ENCODE data around the gene EGLN3.
"Not testable (repeated sequence)": the region's sequence is repeated elsewhere in the genome, so short reads cannot be mapped to it uniquely, and the experiment has no call there.

The EGLN3 gene

GRCh38 chr14:33950320-33951182 is at the start of gene EGLN3:
Gene EGLN3 (minus strand): TSS chr14:33951074. CDS start chr14:33950752, 322 bp downstream.
- ATAC-seq: peak; percentile 36 to 49

GRCh38 chr14:34000396-34000795 is 49.5 kb upstream of the EGLN3 start:
- ATAC-seq: no peak

DNA sequence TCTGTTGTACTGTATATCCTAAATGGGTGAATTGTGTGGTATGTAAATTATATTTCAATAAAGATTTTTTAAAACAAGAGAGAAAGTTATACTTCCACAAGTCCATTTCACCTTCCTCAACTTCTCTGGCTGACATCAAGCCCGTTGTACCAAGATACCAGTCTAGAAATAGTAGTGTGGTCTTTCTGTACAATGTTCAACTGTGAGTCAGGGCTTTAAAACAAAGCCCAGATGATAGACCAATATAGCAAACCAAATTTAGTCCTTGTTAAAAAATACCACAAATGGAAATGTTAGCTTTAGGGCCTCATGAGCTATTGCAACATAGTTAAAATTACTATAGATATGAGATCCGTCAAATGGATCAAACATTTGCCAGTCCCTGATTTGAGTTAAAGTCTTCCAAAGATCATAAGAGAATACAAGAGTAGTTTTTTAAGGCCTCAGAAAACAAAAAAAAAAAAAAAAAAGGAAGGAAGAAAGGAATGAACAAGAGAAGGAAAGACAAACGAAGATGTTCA is 49.0 kb upstream of the EGLN3 start:
- no peak for ATAC-seq

GRCh38 chr14:33997611-33998010 is 46.7 kb upstream of the EGLN3 start:
- ATAC-seq: no peak

- ATAC-seq: no peak
These were observed 45.6 kb upstream of the EGLN3 start for GRCh38 chr14:33996462-33996861.

DNA sequence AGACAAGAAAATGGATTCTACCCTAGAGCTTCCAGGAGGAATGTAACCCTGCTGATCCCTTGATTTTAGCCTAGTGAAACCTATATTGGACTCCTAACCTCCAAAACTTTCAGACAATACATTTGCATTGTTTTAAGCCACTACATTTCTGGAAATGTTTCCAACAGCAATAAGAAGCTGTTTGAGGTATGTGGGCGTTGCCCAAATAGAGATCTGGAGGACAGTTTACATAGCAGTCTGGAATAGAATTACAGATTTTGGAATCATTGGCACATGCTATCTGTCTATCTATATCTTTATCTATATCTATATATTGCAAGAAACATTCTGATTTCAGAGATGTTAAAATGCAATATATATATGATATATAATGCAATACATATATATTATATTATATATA is 42.4 kb upstream of the EGLN3 start:
- no peak for ATAC-seq

DNA sequence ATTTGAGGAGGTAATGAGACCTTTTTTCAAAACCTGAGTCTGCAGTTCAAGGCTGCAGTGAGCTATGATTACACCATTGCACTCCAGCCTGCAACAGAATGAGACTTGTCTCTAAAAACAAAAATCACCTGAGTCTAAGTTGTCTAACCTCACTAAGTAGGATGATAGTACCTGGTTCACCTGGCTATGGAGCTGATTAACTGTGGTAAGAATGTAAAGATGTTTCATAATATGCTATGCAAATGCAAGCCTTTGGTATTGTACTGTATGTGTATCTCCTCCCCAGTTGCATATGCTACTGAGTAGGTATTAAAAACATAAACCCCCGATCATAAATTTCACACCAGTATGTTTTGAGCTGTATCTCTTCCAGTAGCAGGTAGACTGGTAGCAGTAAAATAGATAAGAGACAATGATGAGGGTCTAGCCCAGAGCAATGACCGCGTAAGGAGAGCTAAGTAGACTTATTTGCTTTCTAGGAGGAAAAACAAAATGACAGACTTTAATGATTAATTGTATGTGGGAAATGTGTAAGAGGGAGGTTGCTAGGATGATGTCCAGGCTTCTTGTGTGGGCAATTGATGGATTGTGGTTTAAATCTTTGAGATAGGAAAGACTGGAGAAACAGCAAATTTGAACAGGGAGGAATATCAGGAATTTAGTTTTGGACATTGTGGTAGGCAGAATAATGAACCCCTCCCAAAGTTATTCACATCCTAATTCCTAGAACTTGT is 41.6 kb upstream of the EGLN3 start:
- ATAC-seq: no peak

DNA sequence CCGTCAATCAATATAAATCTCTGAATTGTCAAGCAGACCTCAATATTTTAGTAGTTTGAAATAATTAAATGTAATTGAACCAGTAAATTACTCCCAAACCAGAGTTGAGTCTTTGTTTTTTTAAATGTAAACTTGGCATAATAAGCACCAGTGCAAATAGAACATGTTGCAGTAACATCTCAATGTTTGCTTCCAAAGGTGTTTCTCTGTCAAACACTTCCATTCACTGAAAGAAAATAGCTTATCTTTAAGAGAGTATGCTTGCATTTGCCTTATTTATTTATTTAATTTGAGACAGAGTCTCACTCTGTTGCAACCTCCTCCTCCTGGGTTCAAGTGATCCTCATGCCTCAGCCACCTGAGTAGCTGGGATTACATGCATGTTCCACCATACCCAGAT is 39.9 kb upstream of the EGLN3 start:
- no peak for ATAC-seq

DNA sequence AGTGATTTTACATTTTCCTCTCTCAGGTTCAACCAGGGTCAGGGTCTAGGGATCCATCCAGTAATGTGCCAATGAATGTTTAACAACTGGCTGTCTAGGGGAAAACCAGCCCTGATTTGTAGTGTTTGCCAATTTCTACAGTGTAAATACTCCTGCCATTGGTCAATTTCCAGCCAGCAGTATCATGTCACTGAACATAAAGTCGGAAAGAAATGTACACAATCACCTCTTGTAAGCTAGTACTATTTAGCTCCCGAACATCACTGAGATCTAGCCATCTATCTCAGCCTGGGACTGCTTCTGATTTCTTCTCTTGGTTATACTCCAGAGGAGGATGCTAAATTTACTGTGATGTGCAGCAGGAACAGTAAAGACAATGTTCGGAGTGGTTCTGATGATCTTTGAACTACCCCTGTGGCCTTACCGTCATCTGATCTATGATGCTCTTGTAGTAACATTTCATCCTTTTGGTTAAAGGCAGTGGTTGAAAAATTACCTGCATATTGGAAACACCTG is 36.7 kb upstream of the EGLN3 start:
- ATAC-seq: no peak

DNA sequence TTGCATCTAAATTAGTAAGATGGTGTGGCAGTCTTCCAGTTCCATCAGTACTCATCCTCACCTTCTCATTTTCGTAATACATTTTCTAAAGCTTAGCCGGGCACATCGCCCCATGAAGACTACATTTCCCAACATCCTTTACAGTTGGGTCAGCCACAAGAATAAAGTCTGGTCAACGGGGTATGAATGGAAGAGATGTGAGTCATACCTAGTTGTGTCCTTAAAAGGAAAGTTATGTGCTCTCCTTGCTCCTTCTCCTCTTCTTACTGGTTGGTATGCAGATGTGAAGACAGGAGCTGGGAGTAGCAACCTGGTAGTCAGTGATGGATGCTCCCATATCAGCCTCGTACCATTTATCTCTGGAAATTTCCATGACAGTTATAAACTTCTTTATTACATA is 35.9 kb upstream of the EGLN3 start:
- ATAC-seq: no peak

DNA sequence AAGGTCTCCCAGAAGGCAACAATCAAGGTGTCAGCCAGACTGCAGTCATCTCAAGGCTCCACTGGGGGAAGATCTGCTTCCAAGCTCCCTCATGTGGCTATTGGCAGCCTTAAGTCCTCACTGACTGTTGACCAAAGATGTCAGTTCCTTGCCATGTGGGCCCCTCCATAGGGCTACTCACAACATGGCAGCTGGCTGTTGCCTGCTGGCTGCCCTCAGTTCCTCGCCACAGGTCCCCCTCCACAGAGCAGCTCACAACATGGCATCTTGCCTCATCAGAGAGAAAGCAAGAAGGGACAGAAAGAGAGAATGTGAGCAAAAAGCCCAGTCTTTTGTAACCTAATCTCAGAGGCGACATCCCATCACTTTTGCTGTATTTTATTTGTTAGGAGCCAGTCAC is 34.4 kb upstream of the EGLN3 start:
- ATAC-seq: no peak

- no peak for ATAC-seq
These were observed 28.9 kb upstream of the EGLN3 start for GRCh38 chr14:33979613-33980276.

- no peak for ATAC-seq
These were observed 28.2 kb upstream of the EGLN3 start for GRCh38 chr14:33978892-33979612.

DNA sequence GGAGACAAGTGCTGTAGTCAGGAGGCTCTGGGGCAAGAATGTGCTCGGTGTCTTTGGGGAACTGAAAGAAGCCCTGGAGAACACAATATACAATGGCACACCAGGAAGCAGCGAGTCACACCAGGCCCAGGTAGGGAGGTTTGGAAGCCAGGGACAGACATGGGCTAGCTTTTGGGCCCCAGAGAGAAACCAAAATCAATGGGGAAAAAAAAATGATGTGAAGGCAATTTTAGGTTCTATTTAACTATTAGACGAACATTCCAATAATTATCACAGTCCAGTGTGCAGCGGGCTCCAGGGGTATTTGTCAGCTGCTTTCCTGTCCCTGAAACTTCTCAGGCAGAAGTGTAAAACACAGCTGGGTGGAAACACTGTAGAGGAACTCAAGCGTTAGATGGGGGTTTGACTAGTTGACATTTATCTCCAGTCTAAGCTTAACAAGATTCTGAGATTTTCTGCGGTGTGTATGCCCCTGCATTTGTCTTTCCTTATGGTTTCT is 21.8 kb upstream of the EGLN3 start:
- no peak for ATAC-seq

DNA sequence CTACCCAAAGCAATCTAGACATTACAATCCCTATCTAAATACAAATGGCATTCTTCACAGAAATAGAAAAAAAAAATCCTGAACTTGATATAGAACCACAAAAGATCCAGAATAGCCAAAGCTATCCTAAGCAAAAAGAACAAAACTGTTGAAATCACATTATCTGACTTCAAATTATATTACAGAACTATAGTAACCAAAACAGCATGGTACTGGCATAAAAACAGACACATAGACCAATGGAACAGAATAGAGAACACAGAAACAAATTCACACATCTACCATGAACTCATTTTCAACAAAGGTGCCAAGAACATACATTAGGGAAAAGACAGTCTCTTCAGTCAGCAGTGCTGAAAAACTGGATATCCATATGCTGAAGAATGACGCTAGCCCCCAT is 19.0 kb upstream of the EGLN3 start:
- ATAC-seq: not testable (repeated sequence)

DNA sequence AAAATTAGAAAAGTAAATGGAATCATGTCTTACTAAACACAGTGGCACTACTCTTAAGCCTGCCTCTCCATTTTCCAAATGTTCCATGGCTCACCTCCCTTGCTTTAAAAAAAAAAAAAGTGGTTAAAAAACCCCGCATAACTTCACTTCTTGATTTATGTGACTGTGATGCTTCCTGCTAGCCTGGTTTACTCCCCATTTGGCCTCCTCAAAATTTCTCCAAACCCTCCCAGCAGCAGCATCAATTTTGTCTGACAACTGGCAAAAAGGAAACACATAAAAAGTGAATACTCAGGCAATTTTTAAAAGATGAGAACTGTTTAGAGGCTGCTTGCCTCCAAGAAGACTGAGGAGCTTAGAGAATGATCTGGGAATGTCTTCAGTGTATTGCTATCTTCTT is 17.8 kb upstream of the EGLN3 start:
- ATAC-seq: no peak

- ATAC-seq: no peak
These were observed 16.3 kb upstream of the EGLN3 start for GRCh38 chr14:33967138-33967537.

- no peak for ATAC-seq
These were observed 15.4 kb upstream of the EGLN3 start for GRCh38 chr14:33966276-33966675.

DNA sequence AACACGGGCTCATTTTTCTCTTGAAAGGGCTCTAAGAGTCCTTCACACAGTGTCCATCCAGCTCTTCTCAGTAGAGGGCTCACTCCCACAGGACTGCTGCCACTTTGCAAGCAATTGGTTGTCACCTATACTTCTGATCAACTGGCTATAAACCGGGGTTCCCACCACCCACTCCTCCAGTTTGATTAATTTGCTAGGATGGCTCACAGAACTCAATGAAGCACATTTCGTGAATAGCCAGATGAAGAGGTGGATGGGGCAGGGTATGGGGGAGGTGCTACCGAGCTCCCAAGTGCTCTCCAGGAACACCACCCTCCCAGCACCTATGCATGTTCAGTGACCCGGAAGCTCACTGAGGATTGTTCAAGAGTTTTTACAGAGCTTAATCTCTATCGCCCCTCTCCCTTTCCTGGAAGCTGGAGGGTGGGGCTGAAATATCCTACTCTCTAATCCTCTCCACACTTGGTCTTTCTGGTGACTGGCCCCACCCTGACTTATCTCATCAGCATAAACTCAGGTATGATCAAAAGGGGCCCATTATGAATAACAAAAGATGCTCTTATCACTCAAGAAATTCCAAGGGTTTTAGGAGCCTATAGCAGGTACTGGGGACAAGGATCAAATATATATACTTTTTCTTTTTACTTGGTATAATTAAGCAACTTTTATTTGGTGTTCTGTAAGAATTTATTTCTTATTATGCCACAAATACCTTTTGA is 13.9 kb upstream of the EGLN3 start:
- no peak for ATAC-seq

DNA sequence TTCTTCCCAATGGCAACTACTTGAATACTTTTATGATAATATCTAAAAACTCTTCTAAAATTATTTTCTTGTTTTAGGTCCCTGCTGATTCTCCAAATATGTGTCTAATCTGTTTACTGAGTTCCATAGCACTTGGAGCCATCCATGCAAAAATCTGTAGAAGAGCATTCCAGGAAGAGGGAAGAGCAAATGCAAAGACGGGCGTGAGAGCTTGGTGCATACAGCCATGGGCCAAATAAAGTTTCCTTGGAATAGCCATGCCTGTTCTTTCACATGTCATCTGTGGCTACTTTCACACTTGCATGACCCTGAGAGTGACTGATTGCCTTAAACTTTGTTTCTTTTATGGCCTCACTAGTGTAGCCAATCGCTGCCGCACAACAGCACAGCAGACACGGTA is 13.0 kb upstream of the EGLN3 start:
- ATAC-seq: no peak

GRCh38 chr14:33962466-33962865 is 11.6 kb upstream of the EGLN3 start:
- not testable (repeated sequence) for ATAC-seq

DNA sequence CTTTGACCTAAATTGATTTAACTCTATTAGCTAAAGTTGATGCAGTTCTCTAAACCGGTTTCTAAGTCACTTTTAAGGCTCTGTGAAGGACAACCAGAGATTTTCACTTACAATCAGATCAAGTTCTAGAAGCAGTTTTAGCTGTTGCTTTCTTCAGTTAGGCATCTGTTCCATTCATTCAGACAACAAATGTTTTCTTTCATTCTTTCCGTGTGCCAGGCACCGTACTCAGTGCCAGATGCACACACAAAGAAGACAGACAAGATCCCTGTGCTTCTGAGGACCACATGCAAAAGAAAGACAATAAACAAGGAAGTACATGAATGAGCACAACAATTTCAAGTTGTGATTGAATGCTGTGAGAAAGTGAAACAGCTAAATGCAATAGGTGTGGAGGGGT is 11.1 kb upstream of the EGLN3 start:
- ATAC-seq: no peak

Measured in activated CD4-positive, CD25-positive, alpha-beta regulatory T cell treated with anti-CD3 and anti-CD28 coated beads, Interleukin-2, amount 50 U/mL, for 24 hours (primary cell).